H1 (cell line): ENCODE results near the gene PRR12. TPM values are rescaled to one million over a fixed set of nuclear protein-coding genes. Genes with fewer than 3 reads are reported as not detected.

Experiments used
- CTCF ChIA-PET: fragments of 300-600 bp; sonication (Branson Sonifier 250); formaldehyde crosslinking; loops from one replicate; lab custom pipeline; 2021; ENCODE audit not compliant: partially characterized antibody; lab: Charles Lee
- POLR2A ChIA-PET: fragments of 300-600 bp; sonication (Branson Sonifier 250); formaldehyde crosslinking; loops from one replicate; lab custom pipeline; 2021; ENCODE audit warnings: inconsistent platforms; ENCODE audit not compliant: partially characterized antibody; lab: Charles Lee
- DNase-seq, 2 experiments: peaks; one replicate each; pipeline versions ENCODE4 v3.0.0 to v3.0.0-alpha.2; 2010 to 2022; ENCODE audit warnings: low spot score in 2 of 2, low read depth in 1 of 2, mixed read lengths in 1 of 2
- FAIRE-seq: peaks from 2 replicates; lab custom pipeline; 2011; peaks lifted over from hg19 to GRCh38; lab: Jason Lieb, UNC
- H2AFZ ChIP-seq: 2 replicates; pipeline ENCODE4 v1.8.1; 2012; ENCODE audit warnings: low read length, inconsistent platforms
- H2AK5ac ChIP-seq: 2 replicates; pipeline ENCODE4 v1.6.1; 2013; ENCODE audit warnings: low read depth, low read length
- H2BK120ac ChIP-seq: replicated peaks from 2 replicates; pipeline ENCODE3; 2013; ENCODE audit warnings: low read depth, low read length, inconsistent platforms
- H2BK12ac ChIP-seq: 2 replicates; pipeline ENCODE4 v1.6.1; 2013; ENCODE audit warnings: low read depth, low read length
- H2BK15ac ChIP-seq: 2 replicates; pipeline ENCODE4 v1.6.1; 2013; ENCODE audit warnings: low read length
- H2BK20ac ChIP-seq: 2 replicates; pipeline ENCODE4 v1.6.1; 2013; ENCODE audit warnings: low read length
- H2BK5ac ChIP-seq: 2 replicates; pipeline ENCODE4 v1.6.1; 2013; ENCODE audit warnings: low read depth, low read length
- H3K14ac ChIP-seq: 2 replicates; pipeline ENCODE4 v1.6.1; 2013; ENCODE audit warnings: inconsistent platforms; ENCODE audit not compliant: insufficient read length
- H3K18ac ChIP-seq: 2 replicates; pipeline ENCODE4 v1.6.1; 2013; ENCODE audit warnings: low read length; ENCODE audit errors: extremely low read depth
- H3K23ac ChIP-seq: 2 replicates; pipeline ENCODE4 v1.6.1; 2013; ENCODE audit warnings: inconsistent platforms; ENCODE audit not compliant: insufficient read length
- H3K23me2 ChIP-seq: 2 replicates; pipeline ENCODE4 v1.6.1; 2013; ENCODE audit warnings: low read depth, low read length
- H3K27ac ChIP-seq: 2 replicates; pipeline ENCODE4 v1.6.1; 2011; ENCODE audit warnings: low read depth, low read length, inconsistent platforms
- H3K27me3 ChIP-seq, 4 experiments: replicated peaks in 1 of 4; 1 replicate in 1 of 4; 2 replicates in 3 of 4; pipeline versions ENCODE4 v1.6.1 to v1.8.1; 2011 to 2013; ENCODE audit warnings: low read length in 3 of 4, mild to moderate bottlenecking in 3 of 4, inconsistent platforms in 2 of 4, mixed read lengths in 2 of 4, moderate library complexity in 1 of 4; ENCODE audit not compliant: control insufficient read depth in 3 of 4, insufficient read depth in 3 of 4; ENCODE audit errors: extremely low read depth in 1 of 4
- H3K36me3 ChIP-seq, 4 experiments: 2 replicates each; pipeline versions ENCODE4 v1.6.1 to v1.8.1; 2011 to 2013; ENCODE audit warnings: mild to moderate bottlenecking in 4 of 4, low read length in 3 of 4, moderate library complexity in 2 of 4, control low read depth in 1 of 4, inconsistent platforms in 1 of 4; ENCODE audit not compliant: insufficient read depth in 4 of 4, control insufficient read depth in 2 of 4
- H3K4ac ChIP-seq: replicated peaks from 2 replicates; pipeline ENCODE3; 2013; ENCODE audit warnings: low read length, low read depth, mixed read lengths, inconsistent platforms; ENCODE audit not compliant: insufficient read length
- H3K4me1 ChIP-seq, 4 experiments: replicated peaks in 1 of 4; 1 replicate in 1 of 4; 2 replicates in 3 of 4; pipeline versions ENCODE4 v1.6.1 to v1.8.1; 2011 to 2013; ENCODE audit warnings: low read length in 3 of 4, inconsistent platforms in 2 of 4, mixed read lengths in 1 of 4; ENCODE audit not compliant: insufficient read depth in 4 of 4, control insufficient read depth in 3 of 4
- H3K4me2 ChIP-seq, 2 experiments: 2 replicates each; pipeline versions ENCODE4 v1.6.1 to v1.8.1; 2011 to 2013; ENCODE audit warnings: low read depth in 2 of 2, low read length in 2 of 2, control low read depth in 1 of 2, inconsistent platforms in 1 of 2, mild to moderate bottlenecking in 1 of 2; ENCODE audit not compliant: insufficient read depth in 1 of 2
- H3K4me3 ChIP-seq, 4 experiments: fragments of 200-600, 300-600 bp in 1 of 4; sonication (generic), shearing (Covaris generic), sonication (Bioruptor Twin) in 1 of 4; 2 replicates each; pipeline versions ENCODE4 v1.5.1 to v1.8.1; 2011 to 2016; ENCODE audit warnings: low read length in 4 of 4, low read depth in 3 of 4, control low read depth in 2 of 4, inconsistent platforms in 2 of 4, mild to moderate bottlenecking in 2 of 4, mixed read lengths in 1 of 4, moderate library complexity in 1 of 4; ENCODE audit not compliant: insufficient read depth in 2 of 4; ENCODE audit errors: extremely low read depth in 1 of 4
- H3K56ac ChIP-seq: replicated peaks from 2 replicates; pipeline ENCODE3; 2013; ENCODE audit warnings: low read depth, mild to moderate bottlenecking, mixed read lengths, low read length, inconsistent platforms; ENCODE audit not compliant: insufficient read length
- H3K79me1 ChIP-seq: 2 replicates; pipeline ENCODE4 v1.6.1; 2013; ENCODE audit warnings: low read depth, low read length, control low read depth
- H3K79me2 ChIP-seq, 2 experiments: 2 replicates each; pipeline versions ENCODE4 v1.6.1 to v1.8.1; 2012 to 2013; ENCODE audit warnings: low read length in 2 of 2, mild to moderate bottlenecking in 2 of 2, inconsistent platforms in 1 of 2; ENCODE audit not compliant: insufficient read depth in 2 of 2, control insufficient read depth in 1 of 2
- H3K9ac ChIP-seq, 4 experiments: replicated peaks in 1 of 4; 1 replicate in 1 of 4; 2 replicates in 3 of 4; pipeline versions ENCODE4 v1.6.1 to v1.8.1; 2011 to 2013; ENCODE audit warnings: low read depth in 3 of 4, low read length in 3 of 4, control low read depth in 2 of 4, mild to moderate bottlenecking in 2 of 4, moderate library complexity in 2 of 4, inconsistent platforms in 1 of 4; ENCODE audit errors: extremely low read depth in 1 of 4
- H3K9me3 ChIP-seq, 2 experiments: 2 replicates each; pipeline versions ENCODE4 v1.6.1 to v1.8.1; 2012 to 2013; ENCODE audit warnings: mild to moderate bottlenecking in 2 of 2, moderate library complexity in 2 of 2, control low read depth in 1 of 2, inconsistent platforms in 1 of 2, low read depth in 1 of 2, low read length in 1 of 2, mixed read lengths in 1 of 2; ENCODE audit not compliant: insufficient read depth in 2 of 2
- H4K20me1 ChIP-seq, 2 experiments: replicated peaks in 1 of 2; 2 replicates each; pipeline versions ENCODE3 to v1.8.1; 2011 to 2013; ENCODE audit warnings: inconsistent platforms in 2 of 2, low read length in 2 of 2, mild to moderate bottlenecking in 1 of 2; ENCODE audit not compliant: insufficient read depth in 2 of 2, control insufficient read depth in 1 of 2
- H4K5ac ChIP-seq: 2 replicates; pipeline ENCODE4 v1.6.1; 2013; ENCODE audit warnings: low read length, low read depth, mixed read lengths, inconsistent platforms; ENCODE audit not compliant: insufficient read length
- H4K8ac ChIP-seq: 2 replicates; pipeline ENCODE4 v1.8.0; 2013; ENCODE audit warnings: mild to moderate bottlenecking, moderate library complexity, low read length, inconsistent platforms; ENCODE audit not compliant: insufficient read depth; ENCODE audit errors: extremely low read depth
- H4K91ac ChIP-seq: replicated peaks from 2 replicates; pipeline ENCODE3; 2013; ENCODE audit warnings: low read length, mixed read lengths, inconsistent platforms; ENCODE audit not compliant: insufficient read length
- BCL11A ChIP-seq, 2 experiments: IDR thresholded peaks; one replicate each; pipeline ENCODE4 v1.6.1; 2011; ENCODE audit warnings: low read depth in 2 of 2, low read length in 2 of 2, mild to moderate bottlenecking in 2 of 2
- CBX5 ChIP-seq: fragments of 300-800, 300-1000 bp; sonication (generic); IDR thresholded peaks from 2 replicates; pipeline ENCODE4 v1.7.1; 2016; ENCODE audit warnings: antibody characterized with exemption, low read length, low read depth
- E2F6 ChIP-seq: IDR thresholded peaks from 2 replicates; pipeline ENCODE4 v1.6.1; 2012; ENCODE audit warnings: inconsistent platforms
- FOSL1 ChIP-seq: IDR thresholded peaks from 2 replicates; pipeline ENCODE4 v1.6.1; 2011; ENCODE audit warnings: mild to moderate bottlenecking, low read depth, low read length, moderate library complexity; ENCODE audit not compliant: insufficient read depth
- GTF2F1 ChIP-seq: IDR thresholded peaks from 2 replicates; pipeline ENCODE4 v1.6.1; 2012; ENCODE audit warnings: low read depth, low read length, improper control_type of control experiment, borderline replicate concordance
- JUN ChIP-seq: IDR thresholded peaks from 2 replicates; pipeline ENCODE4 v1.6.1; 2011; ENCODE audit warnings: low read depth, mild to moderate bottlenecking, improper control_type of control experiment, low read length
- JUND ChIP-seq: IDR thresholded peaks from 2 replicates; pipeline ENCODE4 v1.6.1; 2011; ENCODE audit warnings: mild to moderate bottlenecking, improper control_type of control experiment, low read length
- KDM1A ChIP-seq: fragments of 200-600, 300-600 bp; sonication (generic); IDR thresholded peaks from 2 replicates; pipeline ENCODE4 v1.7.1; 2016; ENCODE audit warnings: mild to moderate bottlenecking, low read length, borderline replicate concordance
- KDM4A ChIP-seq: IDR thresholded peaks from one replicate; pipeline ENCODE4 v1.7.1; 2012; ENCODE audit warnings: low read depth, mild to moderate bottlenecking, moderate library complexity, low read length, inconsistent platforms; ENCODE audit not compliant: severe bottlenecking
- NANOG ChIP-seq: IDR thresholded peaks from 2 replicates; pipeline ENCODE4 v1.6.1; 2011; ENCODE audit warnings: low read length, low read depth, mild to moderate bottlenecking, inconsistent platforms; ENCODE audit not compliant: insufficient read depth, poor library complexity, severe bottlenecking
- RBBP5 ChIP-seq: IDR thresholded peaks from 2 replicates; pipeline ENCODE4 v1.7.1; 2012; ENCODE audit warnings: low read depth, mild to moderate bottlenecking, inconsistent platforms, low read length, moderate library complexity, borderline replicate concordance
- WGBS, 2 experiments: shearing (Covaris generic) in 1 of 2; methylation state at CpG; one replicate each; pipeline versions ENCODE4 v1.1.6 to v1.1.7; 2013 to 2015; ENCODE audit warnings: low lambda C conversion rate in 2 of 2, mixed read lengths in 2 of 2, inconsistent platforms in 1 of 2, low coverage in 1 of 2, missing lambda C conversion rate in 1 of 2; ENCODE audit not compliant: insufficient replicate concordance in 2 of 2, insufficient coverage in 1 of 2, insufficient read length in 1 of 2; ENCODE audit errors: extremely low coverage in 1 of 2, missing lambda C conversion rate in 1 of 2; 5-methylcytosine and 5-hydroxymethylcytosine counted together
- polyA plus RNA-seq, 7 experiments: library from polyadenylated mRNA; depleted of rRNA in 3 of 7; stranded (reverse) in 5 of 7; unstranded in 2 of 7; fragments of >200 nt in 5 of 7; fragments of 200-250 nt in 2 of 7; gene quantifications; 1 replicate in 5 of 7; 2 replicates in 1 of 7; 4 replicates in 1 of 7; pipeline versions ENCODE4 v1.2.1 to v1.2.3, GENCODE V29; 2011 to 2013; ENCODE audit warnings: missing spikeins in 2 of 7, mixed read lengths in 2 of 7
- total RNA-seq: library from RNA; stranded (reverse); fragmentation: NEBNext Ultra II Directional; extraction: Animal tissue kit (Norgen Biotek cat#: 25700); gene quantifications from 2 replicates; pipeline ENCODE4 v1.2.1, GENCODE V29; 2021

PRR12 gene
- total and polyA plus RNA-seq, 2 of the 8 experiments (the other 6 are each of a cell fraction or from before 2014, with no cell fraction given), result 2.5 to 59.4 TPM

GRCh38 chr19:49546825-49547565 lies 44.0 kb upstream of the PRR12 start:
- Histone ChIP-seq H3K79me1 (no peaks in the 10 kb centered on the region), H2BK12ac (no peak overlapping the region), H3K56ac (no peak overlapping the region), H2BK20ac (no peak overlapping the region), H4K8ac (no peak overlapping the region), H2BK120ac (no peak overlapping the region), H4K91ac (no peak overlapping the region), H3K36me3 (no peaks in the 10 kb centered on the region), H3K23ac (no peak overlapping the region), H2BK5ac (no peak overlapping the region), H4K5ac (no peak overlapping the region), H2BK15ac (no peak overlapping the region), H3K4me2 (peak overlapping the region in 1 of 2 experiments; percentile 40; a peak in 2 of 4 replicates), H4K20me1 (no peaks in the 10 kb centered on the region), H3K4me3 (peak overlapping the region in 1 of 4 experiments; percentile 27; a peak in 1 of 8 replicates), H3K4ac (no peak overlapping the region), H3K14ac (no peak overlapping the region), H2AK5ac (no peak overlapping the region), H3K79me2 (no peaks in the 10 kb centered on the region), H2AFZ (peak overlapping the region; percentile 70; the same call in 1 of the 2 replicates), H3K27me3 (no peaks in the 10 kb centered on the region), H3K9me3 (no peaks in the 10 kb centered on the region), H3K18ac (no peak overlapping the region; the same call in 1 of the 2 replicates), H3K9ac (no peak overlapping the region), H3K27ac (no peak overlapping the region), H3K23me2 (no peaks in the 10 kb centered on the region), H3K4me1 (no peaks in the 10 kb centered on the region)
- WGBS, 2 experiments, result 30% methylated on average over 9 of the region's 9 CpGs; no CpG with 5 or more reads in 1 of the 2 experiments
- DNase-seq (peak; percentile 47 to 74), FAIRE-seq (peak; percentile 97)
- ChIA-PET CTCF (interaction anchor here (0.7 to 18.1 kb wide), 24 partner anchors 7 to 401 kb away, joined by 3 to 240 read pairs (median 5); partner anchors contain the start of genes FLT3LG and PIH1D1), POLR2A (interaction anchor here (0.6 to 3.3 kb wide), 17 partner anchors 9 to 779 kb away, joined by 3 to 18 read pairs (median 5); partner anchors contain the start of genes FCGRT and RCN3)
- TF ChIP-seq KDM4A (no peak), E2F6 (no peak), KDM1A (no peak), GTF2F1 (no peak), BCL11A (IDR thresholded peaks at IDR 0.05; ENCODE audit: low read depth in 2 of 2, low read length in 2 of 2) (no peak), NANOG (no peak), JUND (no peak), FOSL1 (no peak), RBBP5 (no peak), JUN (no peak), CBX5 (no peak)
